OCI-LY7 (cell line): Measurements from ENCODE around the gene SPRYD4.

ENCODE experiments used
- CTCF ChIP-seq: fragments of 200-600 bp; sonication (generic); conservative IDR thresholded peaks from 2 replicates; pipeline ENCODE4 v1.5.1; 2014; ENCODE audit warnings: mild to moderate bottlenecking, antibody characterized with exemption, low read length, moderate library complexity, mixed read lengths
- EZH2phosphoT487 ChIP-seq: fragments of 200-600 bp; sonication (generic); IDR thresholded peaks from 2 replicates; pipeline ENCODE4 v1.6.1; 2018; ENCODE audit warnings: low read depth, borderline replicate concordance, mild to moderate bottlenecking, mixed run types, antibody characterized with exemption, low read length, moderate library complexity, mixed read lengths

GRCh38 chr12:56517854-56518253 lies 49.5 kb downstream of the SPRYD4 start:
- TF ChIP-seq CTCF (no peak), EZH2phosphoT487 (no peak)
